Bladder microvascular endothelial cell (primary cell): ENCODE measurements around the gene BFSP2. TPM values are rescaled to one million over a fixed set of nuclear protein-coding genes. Genes with fewer than 3 reads are reported as not detected.

ENCODE experiments used
- total RNA-seq: library from RNA; depleted of rRNA; stranded (reverse); fragments of >200 nt; gene quantifications from 2 replicates; pipeline ENCODE4 v1.2.3, GENCODE V29; 2014

The BFSP2 gene, protein sequence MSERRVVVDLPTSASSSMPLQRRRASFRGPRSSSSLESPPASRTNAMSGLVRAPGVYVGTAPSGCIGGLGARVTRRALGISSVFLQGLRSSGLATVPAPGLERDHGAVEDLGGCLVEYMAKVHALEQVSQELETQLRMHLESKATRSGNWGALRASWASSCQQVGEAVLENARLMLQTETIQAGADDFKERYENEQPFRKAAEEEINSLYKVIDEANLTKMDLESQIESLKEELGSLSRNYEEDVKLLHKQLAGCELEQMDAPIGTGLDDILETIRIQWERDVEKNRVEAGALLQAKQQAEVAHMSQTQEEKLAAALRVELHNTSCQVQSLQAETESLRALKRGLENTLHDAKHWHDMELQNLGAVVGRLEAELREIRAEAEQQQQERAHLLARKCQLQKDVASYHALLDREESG
- total RNA-seq, result not detected in 2 replicates

DNA sequence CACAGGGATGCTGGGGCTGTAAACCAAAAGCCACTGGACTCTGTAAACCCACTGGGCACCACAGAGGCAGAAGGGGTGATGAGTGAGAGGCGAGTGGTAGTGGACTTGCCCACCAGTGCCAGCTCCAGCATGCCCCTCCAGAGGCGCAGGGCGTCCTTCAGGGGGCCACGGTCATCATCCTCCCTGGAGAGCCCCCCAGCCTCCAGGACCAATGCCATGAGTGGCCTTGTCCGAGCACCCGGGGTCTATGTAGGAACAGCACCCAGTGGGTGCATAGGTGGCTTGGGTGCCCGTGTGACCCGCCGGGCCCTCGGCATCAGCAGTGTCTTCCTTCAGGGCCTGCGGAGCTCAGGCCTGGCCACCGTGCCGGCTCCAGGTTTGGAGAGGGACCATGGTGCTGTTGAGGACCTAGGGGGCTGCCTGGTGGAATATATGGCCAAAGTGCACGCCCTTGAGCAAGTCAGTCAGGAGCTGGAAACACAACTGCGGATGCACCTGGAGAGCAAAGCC is at the start of gene BFSP2:
TSS of gene BFSP2 (plus strand) at position 51 of the 510 bp plus-strand sequence. CDS start at position 79, 28 bp downstream.

Other genes with a start within 250 kb of the BFSP2 start
- gene CDV3, start 173.6 kb downstream of the BFSP2 start, total RNA-seq, result 116 and 244 TPM in 2 replicates